Fibroblast of lung (primary cell): ENCODE measurements around the gene FAM221B.

Source experiments
- CTCF ChIP-seq, 2 donors: IDR thresholded peaks in 1 of 2; conservative IDR thresholded peaks in 1 of 2; 1 replicate in 1 of 2; 2 replicates in 1 of 2; pipeline ENCODE4 v1.5.1; 2011 to 2012; ENCODE audit warnings: low read length in 2 of 2, control low read depth in 1 of 2, inconsistent platforms in 1 of 2, low read depth in 1 of 2, mild to moderate bottlenecking in 1 of 2
- EZH2 ChIP-seq: IDR thresholded peaks from 2 replicates; pipeline ENCODE4 v1.5.1; 2012; ENCODE audit warnings: low read length, control low read depth, mild to moderate bottlenecking; ENCODE audit errors: missing control alignments

GRCh38 chr9:35854091-35854762, 25.7 kb upstream of the FAM221B start:
- TF ChIP-seq CTCF (conservative IDR thresholded peaks at IDR 0.05 in 1 of 2, IDR thresholded peaks at IDR 0.05 in 1 of 2; ENCODE audit: low read depth in 1 of 2, low read length in 2 of 2) (no peak), EZH2 (no peak)
